ENCODE results near the gene SLC25A10.

Gene SLC25A10

DNA sequence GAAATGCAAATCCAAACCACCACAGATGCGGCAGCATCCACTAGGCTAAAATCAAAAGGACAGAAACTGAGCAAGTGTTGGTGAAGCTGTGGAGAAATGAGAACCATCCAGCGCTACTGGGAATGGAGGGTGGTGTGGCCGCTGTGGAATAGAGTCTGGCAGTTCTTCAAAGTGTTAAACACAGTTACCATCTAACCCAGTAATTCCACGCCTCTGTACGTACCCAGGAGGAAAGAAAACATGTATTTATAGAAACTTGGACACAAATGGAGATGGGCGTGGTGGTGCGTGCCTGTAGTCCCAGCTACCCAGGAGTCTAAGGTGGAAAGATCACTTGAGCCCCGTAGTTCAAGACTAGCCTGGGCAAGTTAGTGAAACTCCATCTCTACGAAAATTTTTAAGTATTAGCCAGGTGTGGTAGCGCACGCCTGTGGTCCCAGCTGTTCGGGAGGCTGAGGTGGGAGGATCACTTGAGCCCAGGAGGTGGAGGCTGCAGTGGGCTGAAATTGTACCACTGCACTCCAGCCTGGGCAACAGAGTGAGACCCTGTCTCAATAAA, 11.6 kb downstream of the SLC25A10 start:
- TF ChIP-seq, protein P1, sequence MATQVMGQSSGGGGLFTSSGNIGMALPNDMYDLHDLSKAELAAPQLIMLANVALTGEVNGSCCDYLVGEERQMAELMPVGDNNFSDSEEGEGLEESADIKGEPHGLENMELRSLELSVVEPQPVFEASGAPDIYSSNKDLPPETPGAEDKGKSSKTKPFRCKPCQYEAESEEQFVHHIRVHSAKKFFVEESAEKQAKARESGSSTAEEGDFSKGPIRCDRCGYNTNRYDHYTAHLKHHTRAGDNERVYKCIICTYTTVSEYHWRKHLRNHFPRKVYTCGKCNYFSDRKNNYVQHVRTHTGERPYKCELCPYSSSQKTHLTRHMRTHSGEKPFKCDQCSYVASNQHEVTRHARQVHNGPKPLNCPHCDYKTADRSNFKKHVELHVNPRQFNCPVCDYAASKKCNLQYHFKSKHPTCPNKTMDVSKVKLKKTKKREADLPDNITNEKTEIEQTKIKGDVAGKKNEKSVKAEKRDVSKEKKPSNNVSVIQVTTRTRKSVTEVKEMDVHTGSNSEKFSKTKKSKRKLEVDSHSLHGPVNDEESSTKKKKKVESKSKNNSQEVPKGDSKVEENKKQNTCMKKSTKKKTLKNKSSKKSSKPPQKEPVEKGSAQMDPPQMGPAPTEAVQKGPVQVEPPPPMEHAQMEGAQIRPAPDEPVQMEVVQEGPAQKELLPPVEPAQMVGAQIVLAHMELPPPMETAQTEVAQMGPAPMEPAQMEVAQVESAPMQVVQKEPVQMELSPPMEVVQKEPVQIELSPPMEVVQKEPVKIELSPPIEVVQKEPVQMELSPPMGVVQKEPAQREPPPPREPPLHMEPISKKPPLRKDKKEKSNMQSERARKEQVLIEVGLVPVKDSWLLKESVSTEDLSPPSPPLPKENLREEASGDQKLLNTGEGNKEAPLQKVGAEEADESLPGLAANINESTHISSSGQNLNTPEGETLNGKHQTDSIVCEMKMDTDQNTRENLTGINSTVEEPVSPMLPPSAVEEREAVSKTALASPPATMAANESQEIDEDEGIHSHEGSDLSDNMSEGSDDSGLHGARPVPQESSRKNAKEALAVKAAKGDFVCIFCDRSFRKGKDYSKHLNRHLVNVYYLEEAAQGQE (IDR thresholded peaks at IDR 0.05; ENCODE audit: insufficient read depth in 1 of 2, low read depth in 2 of 2, low read length in 2 of 2), result no peak
- no peak for TF ChIP-seq TAF1 (IDR thresholded peaks at IDR 0.05; ENCODE audit: borderline replicate concordance, insufficient read depth, low read length)
- TF ChIP-seq SIN3A (IDR thresholded peaks at IDR 0.05; ENCODE audit: borderline replicate concordance, insufficient read depth, low read length), result no peak; the same call in 1 of the 2 replicates
- no peak for TF ChIP-seq POLR2AphosphoS5 (IDR thresholded peaks at IDR 0.05; ENCODE audit: low read depth, low read length)
- TF ChIP-seq FOXP2 (optimal IDR thresholded peaks at IDR 0.05; ENCODE audit: borderline replicate concordance, extremely low read depth, extremely low read length, insufficient read depth), result no peak

GRCh38 chr17:81725439-81725838, 13.4 kb downstream of the SLC25A10 start:
- TF ChIP-seq, protein P1 (IDR thresholded peaks at IDR 0.05; ENCODE audit: insufficient read depth in 1 of 2, low read depth in 2 of 2, low read length in 2 of 2), result no peak
- TF ChIP-seq TAF1 (IDR thresholded peaks at IDR 0.05; ENCODE audit: borderline replicate concordance, insufficient read depth, low read length), result no peak
- no peak for TF ChIP-seq SIN3A (IDR thresholded peaks at IDR 0.05; ENCODE audit: borderline replicate concordance, insufficient read depth, low read length)
- TF ChIP-seq FOXP2 (optimal IDR thresholded peaks at IDR 0.05; ENCODE audit: borderline replicate concordance, extremely low read depth, extremely low read length, insufficient read depth), result no peak
- TF ChIP-seq POLR2AphosphoS5 (IDR thresholded peaks at IDR 0.05; ENCODE audit: low read depth, low read length), result no peak

GRCh38 chr17:81726004-81726403, 13.9 kb downstream of the SLC25A10 start:
- TF ChIP-seq, protein P1 (IDR thresholded peaks at IDR 0.05; ENCODE audit: insufficient read depth in 1 of 2, low read depth in 2 of 2, low read length in 2 of 2), result no peak
- TF ChIP-seq TAF1 (IDR thresholded peaks at IDR 0.05; ENCODE audit: borderline replicate concordance, insufficient read depth, low read length) (no peak), POLR2AphosphoS5 (IDR thresholded peaks at IDR 0.05; ENCODE audit: low read depth, low read length) (no peak), FOXP2 (optimal IDR thresholded peaks at IDR 0.05; ENCODE audit: borderline replicate concordance, extremely low read depth, extremely low read length, insufficient read depth) (no peak)

GRCh38 chr17:81727324-81728031, 15.4 kb downstream of the SLC25A10 start:
- no peak for TF ChIP-seq TAF1 (IDR thresholded peaks at IDR 0.05; ENCODE audit: borderline replicate concordance, insufficient read depth, low read length)
- TF ChIP-seq POLR2AphosphoS5 (IDR thresholded peaks at IDR 0.05; ENCODE audit: low read depth, low read length), result no peak
- no peak for TF ChIP-seq FOXP2 (optimal IDR thresholded peaks at IDR 0.05; ENCODE audit: borderline replicate concordance, extremely low read depth, extremely low read length, insufficient read depth)
- no peak for TF ChIP-seq SIN3A (IDR thresholded peaks at IDR 0.05; ENCODE audit: borderline replicate concordance, insufficient read depth, low read length)
- TF ChIP-seq, protein P1 (IDR thresholded peaks at IDR 0.05; ENCODE audit: insufficient read depth in 1 of 2, low read depth in 2 of 2, low read length in 2 of 2), result no peak
